HG03060 (cell line): ENCODE data around the gene CIZ1.

ENCODE experiments used
- ATAC-seq: cut with Tn5 transposase; IDR thresholded peaks from one replicate; pipeline ENCODE4 v1.9.1; 2021; ENCODE audit warnings: low read depth, moderate number of reproducible peaks; ENCODE audit not compliant: unreplicated experiment

The CIZ1 gene

DNA sequence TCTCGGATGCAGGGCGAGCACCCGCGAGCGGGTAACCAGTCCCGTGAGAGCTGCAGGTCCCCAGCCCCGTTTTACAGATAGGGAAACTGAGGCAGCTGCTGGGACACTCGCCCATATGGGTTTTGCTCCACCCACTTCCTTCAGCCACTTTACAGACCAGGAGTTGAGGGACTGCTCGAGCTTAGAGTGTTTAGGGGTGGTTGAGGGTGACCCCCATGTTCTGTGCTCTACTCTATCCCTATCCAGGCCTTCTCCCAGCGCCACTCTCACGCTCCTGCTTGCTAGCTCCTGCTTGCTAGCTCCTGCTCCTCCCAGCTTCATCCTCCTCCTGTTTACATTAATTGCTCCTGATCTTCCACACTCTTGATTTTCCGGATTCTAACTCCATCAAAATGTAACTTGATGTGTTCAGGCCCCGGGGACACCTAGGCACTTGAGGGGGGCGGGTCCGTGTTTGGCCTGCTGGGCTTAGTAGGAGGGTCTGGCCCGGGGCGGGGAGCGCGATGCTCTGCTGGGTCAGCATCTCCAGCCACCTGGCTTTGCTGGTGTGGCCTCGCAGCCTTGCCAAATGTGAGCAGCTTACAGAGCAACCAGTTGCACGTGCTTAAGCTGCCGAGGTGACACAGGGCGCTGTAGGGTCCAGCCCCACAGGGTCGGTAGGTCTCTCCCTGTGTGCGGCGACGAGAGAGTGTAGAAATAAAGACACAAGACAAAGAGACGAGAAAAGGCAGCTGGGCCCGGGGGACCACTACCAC is 62.4 kb downstream of the CIZ1 start:
- no peak for ATAC-seq

DNA sequence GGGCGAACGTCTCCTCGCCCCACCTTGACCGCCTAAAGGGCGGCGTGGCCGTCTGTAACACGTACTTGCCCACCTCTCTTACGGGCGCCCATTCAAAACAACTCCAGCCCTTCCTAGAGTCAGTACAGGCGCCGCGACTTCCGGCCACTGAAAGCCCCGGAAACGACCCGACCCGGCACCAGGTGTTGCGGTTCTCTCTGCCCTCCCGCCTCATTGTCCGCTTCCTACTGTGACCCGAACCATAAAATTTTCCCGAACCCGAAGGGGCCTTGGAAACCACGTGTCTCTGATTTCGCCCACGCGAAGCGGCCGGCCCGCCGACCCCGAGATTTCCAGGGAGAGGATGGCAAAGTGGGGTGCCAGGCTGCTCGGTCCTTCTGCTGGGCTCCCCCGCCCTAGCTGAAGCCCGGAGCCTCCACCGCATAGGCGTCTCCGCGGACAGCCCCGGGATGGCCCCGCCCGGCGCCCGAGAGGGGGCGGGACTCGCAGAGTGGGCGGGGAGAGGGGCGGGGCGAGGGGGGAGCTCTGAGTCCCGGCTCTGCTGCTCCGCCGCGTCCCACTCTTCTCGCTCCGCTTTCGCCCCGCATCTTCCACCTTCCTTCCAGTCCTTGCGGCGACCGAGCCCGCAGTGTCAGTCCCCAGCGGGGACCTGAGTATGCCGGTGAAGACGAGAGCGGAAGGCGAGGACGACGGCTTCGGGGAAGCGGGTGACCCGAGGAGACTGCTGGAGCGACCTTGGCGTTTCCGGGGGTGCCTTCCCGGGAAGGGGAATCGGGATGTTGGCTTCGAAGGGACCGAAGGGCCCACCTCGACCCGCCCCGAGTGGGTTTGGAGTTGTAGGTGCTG is 63.2 kb downstream of the CIZ1 start:
- no peak for ATAC-seq

DNA sequence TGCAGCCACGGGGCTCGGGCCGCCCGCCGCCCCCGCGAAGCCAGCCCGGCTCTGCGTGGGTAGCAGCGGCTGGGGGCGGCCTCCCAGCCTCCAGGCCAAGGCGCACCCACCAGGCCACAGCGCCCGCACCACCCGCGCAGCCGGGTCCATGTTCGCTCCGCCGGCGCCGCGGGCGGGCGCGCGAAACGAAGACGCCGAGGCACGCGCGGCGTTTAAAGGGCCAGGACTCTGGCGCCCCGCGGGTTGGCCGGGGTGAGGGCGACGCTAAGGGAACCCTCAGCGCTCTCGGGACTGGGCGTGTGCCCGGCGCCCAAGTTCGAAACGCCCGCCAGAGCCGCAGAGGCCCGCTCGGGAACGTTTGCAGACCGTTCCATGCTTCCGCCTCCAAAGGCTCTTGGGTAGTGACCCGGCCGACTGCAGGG is 63.8 kb downstream of the CIZ1 start, which contains the start of gene PTGES2:
PTGES2 (minus strand) TSS at position 162 of the 422 bp plus-strand sequence; CDS start at position 150, 12 bp downstream.
- no peak for ATAC-seq

DNA sequence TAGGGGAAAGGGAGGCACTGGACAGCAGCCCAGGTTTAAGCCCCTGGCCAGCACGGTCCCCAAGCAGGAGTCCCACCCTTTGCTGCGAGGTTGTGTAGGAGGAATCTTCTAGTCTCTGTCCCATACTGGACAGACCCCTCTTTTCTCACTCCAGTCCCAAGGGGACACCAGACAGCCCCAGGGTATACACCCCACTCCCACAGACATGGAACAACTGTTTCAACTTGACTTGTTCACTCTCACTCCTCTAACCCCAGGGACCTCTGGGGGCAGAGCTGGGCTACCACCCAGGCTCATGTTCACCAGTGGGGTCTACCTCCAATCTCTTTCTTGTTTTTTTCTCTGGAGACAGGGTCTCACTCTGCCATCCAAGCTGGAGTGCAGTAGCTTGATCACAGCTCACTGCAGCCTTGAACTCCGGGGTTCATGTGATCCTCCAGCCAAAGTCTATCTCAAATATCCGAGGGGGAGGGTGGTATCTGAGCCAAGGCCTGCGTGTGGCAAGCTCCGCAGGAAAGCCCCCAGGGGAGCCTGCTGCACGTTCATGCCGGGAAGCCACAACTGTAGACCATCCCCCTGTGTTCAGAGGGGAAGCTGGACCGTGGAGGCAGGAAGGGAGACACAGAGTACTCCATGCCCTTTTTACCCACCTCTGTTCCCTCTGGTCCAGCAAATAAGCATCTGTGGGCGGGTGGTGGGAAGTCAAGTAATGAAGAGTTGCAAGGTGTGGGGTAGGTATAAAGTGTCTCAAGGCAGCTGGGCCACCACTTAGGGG is 65.6 kb downstream of the CIZ1 start:
- ATAC-seq, result no peak

DNA sequence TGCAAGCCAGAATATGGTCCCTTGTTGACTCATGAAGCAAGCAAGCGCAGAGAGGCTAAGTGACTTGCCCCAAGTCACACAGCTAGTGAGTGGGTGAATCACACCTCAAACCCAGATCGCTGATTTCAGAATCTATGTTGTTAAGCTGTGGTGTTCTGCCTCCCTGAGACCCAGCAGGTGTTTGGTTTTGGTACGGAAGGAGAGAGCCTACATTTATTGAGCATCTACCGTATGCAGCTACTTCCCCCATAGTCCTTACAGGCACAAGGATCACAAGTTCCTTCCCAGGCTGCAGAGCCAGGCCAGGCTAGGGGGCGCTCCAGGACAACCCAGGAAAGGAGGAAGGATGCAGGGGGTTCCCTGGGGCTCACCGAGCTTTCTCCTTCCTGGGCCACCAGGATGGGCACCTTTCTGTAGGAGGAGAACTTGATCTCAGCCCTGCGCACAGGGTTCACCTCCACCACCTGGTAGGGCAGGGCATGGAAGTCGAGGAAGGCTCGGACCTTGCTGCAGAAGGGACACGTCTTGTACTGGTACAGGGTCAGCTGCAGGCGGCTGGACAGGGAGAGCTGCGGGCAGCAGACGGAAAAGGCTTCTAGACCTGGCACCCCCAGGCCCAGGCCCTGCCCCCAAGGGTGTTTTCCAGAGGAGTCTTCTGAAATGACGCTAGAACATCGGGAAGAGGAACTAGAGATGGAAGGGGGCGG is 66.3 kb downstream of the CIZ1 start:
- no peak for ATAC-seq

GRCh38 chr9:128124451-128124850 is 66.9 kb downstream of the CIZ1 start:
- ATAC-seq, result no peak

DNA sequence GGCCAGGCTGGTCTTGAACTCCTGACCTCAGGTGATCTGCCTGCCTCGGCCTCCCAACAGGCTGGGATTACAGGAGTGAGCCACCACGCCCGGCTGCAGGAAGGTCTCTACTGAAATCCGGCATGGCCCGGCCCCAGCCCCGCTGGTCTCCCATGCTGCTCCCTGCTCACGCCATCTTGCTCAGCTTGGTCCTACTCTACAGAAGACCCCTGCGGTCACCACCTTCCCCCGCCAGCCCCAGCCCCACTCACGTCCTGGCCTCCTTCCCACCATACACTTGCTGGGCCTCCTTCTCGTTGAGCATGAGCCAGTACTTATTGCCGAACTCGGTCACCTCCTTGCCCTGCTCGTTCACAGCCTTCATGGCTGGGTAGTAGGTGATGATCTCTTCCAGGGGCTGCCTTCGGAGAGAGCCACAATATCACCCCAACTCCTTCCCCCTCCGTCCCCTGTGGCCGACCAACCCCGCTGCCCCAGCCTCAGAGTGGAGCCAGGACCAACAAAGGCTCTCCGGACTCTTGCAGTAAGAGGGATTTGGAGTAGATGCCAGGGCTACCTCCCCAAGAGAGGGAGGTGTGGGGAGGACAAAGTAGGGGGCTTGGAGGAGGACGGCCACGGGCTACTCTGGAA is 67.8 kb downstream of the CIZ1 start:
- no peak for ATAC-seq

DNA sequence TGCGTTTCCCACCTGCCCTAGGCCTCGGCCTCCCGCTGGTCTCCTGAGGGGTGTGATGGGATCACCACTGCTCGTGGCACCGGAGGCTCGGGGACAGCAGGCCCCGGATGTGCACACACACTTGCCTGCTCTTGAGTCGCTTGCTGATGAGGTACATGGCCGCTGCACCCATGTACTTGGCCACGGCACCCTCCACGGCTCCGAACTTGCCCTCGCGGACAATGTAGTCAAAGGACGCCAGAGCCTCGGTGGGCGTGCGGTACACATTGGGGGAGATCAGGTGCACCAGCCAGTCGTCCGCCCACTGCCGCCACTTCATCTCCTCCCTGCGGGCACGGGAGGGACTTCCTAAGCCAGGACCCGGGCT is 68.6 kb downstream of the CIZ1 start:
- ATAC-seq, result no peak

DNA sequence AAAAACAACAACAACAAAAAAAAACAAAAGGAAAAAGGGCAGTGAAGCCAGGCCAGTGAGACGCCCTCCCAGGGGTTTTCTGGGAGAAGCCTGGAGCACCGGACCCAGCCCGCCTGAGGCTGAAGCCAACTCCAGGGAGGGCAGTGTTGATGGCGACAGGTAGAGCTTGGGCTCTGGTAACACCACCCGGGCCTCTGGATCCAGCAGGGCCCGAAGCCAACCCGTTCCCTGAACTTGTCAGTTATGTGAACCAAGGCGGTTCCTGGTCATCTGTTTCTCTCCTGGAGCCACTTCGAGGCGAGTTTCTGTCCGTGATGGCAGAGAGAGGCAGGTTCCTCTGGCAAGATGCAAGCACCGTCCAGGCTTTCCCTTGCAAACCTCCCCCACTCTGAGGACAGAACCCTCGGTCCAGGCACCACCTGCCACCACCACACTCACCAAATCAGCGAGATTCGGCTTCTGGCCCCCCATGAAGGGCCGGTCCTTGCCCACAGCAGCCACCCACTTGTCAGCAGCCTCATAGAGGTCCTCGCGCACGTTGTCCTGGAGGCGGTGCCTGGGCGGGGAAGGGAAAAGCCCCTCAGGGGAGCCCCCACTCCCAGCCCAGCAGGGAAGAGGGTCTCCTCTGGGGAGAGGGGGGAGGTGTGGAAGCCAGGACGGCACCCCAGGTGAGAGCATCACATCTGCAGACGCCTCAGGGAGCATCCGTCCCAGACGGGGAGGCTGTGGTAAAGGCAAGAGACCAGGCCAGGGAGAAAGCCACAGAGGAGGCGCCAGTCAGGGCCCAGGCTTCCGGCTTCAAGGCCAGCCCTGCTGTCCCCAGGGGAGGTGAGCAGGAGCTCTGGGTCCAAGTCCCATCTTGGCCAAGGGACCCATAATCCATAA is 69.2 kb downstream of the CIZ1 start:
- ATAC-seq, result no peak

- ATAC-seq, result no peak
Measured at GRCh38 chr9:128121466-128121810, 69.9 kb downstream of the CIZ1 start.

GRCh38 chr9:128120741-128121465 is 70.5 kb downstream of the CIZ1 start:
- ATAC-seq, result no peak

GRCh38 chr9:128120061-128120740 is 71.2 kb downstream of the CIZ1 start:
- ATAC-seq, result no peak

DNA sequence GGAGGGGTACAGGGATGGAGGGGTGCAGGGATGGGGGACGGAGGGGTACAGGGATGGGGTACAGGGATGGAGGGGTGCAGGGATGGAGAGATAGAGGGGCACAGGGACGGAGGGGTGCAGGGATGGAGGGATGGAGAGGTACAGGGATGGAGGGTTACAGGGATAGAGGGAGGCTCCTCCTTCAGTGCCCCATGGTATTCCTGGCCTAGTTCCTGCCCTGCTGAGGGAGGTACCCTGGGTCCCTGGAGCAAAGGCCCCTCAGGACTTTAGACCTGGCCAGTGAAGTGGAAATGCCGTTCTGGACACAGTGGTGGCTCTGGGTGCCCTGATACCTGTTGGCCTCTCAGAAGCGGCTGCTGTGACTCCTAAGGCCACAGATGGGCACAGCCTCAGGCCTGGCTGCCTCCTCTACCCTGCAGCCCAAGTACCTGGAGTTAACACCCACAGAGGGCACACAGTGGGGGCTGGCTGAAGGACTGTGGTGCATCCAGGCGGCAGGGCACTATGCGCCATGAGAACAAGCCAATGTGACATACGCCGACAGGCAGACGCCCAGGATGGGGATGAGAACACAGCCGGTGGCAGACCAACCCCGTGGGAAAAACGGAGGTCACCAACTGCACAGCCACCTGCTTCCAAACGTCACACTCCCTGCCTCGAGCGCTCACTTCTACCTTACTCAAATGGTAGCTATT is 72.3 kb downstream of the CIZ1 start:
- ATAC-seq, result no peak

DNA sequence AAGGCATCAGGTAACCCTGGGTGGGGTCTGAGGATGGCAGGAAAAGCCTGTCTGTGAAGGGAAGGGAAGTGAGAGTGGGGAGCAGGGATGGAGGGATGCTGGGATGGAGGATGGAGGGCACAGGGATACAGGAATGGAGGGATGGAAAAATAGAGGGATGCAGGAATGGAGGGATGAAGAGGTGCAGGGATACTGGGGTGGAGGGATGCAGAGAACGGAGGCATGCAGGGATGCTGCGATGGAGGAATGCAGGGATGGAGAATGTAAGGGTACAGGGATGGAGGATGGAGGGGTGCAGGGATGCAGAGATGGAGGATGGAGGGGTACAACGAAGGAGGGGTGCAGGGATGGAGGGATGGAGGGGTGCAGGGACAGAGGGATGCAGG is 72.9 kb downstream of the CIZ1 start:
- ATAC-seq, result no peak

GRCh38 chr9:128117613-128118471 is 73.5 kb downstream of the CIZ1 start:
- ATAC-seq, result no peak
